Small intestine (tissue), 7 donors: ENCODE measurements around the gene ADI1. TPM values are rescaled to one million over a fixed set of nuclear protein-coding genes. Genes with fewer than 3 reads are reported as not detected.

Experiments used
- DNase-seq, 2 donors: peaks; one replicate each; pipeline versions ENCODE4 v3.0.0 to v3.0.0-alpha.2; 2013
- FAIRE-seq: peaks from 2 replicates; lab custom pipeline; 2012; peaks lifted over from hg19 to GRCh38; lab: Jason Lieb, UNC
- H3K27ac ChIP-seq, 3 donors: one replicate each; pipeline ENCODE4 v1.5.1; 2013; ENCODE audit warnings: low read length in 2 of 3, mild to moderate bottlenecking in 2 of 3, control low read depth in 1 of 3, inconsistent platforms in 1 of 3, low read depth in 1 of 3, moderate library complexity in 1 of 3
- H3K27me3 ChIP-seq, 3 donors: one replicate each; pipeline ENCODE4 v1.6.1; 2013; ENCODE audit warnings: low read length in 3 of 3, inconsistent platforms in 1 of 3; ENCODE audit not compliant: control insufficient read depth in 3 of 3, insufficient read depth in 3 of 3
- H3K36me3 ChIP-seq, 3 donors: one replicate each; pipeline ENCODE4 v1.6.1; 2013; ENCODE audit warnings: low read length in 3 of 3, inconsistent platforms in 1 of 3, low read depth in 1 of 3, mild to moderate bottlenecking in 1 of 3, moderate library complexity in 1 of 3; ENCODE audit not compliant: control insufficient read depth in 3 of 3, insufficient read depth in 2 of 3
- H3K4me1 ChIP-seq, 3 donors: one replicate each; pipeline ENCODE4 v1.6.1; 2013; ENCODE audit warnings: low read length in 2 of 3, inconsistent platforms in 1 of 3, low read depth in 1 of 3, mild to moderate bottlenecking in 1 of 3, moderate library complexity in 1 of 3; ENCODE audit not compliant: control insufficient read depth in 3 of 3, insufficient read depth in 2 of 3
- H3K4me3 ChIP-seq, 3 donors: one replicate each; pipeline ENCODE4 v1.5.1; 2013; ENCODE audit warnings: low read length in 3 of 3, control low read depth in 1 of 3, inconsistent platforms in 1 of 3, low read depth in 1 of 3, mild to moderate bottlenecking in 1 of 3, moderate library complexity in 1 of 3
- H3K9me3 ChIP-seq, 2 donors: one replicate each; pipeline ENCODE4 v1.6.1; 2013; ENCODE audit warnings: low read depth in 1 of 2, low read length in 1 of 2; ENCODE audit not compliant: control insufficient read depth in 2 of 2, insufficient read depth in 1 of 2
- WGBS, 3 donors: extraction: QIAGEN DNeasy Blood & Tissue Kit; methylation state at CpG; one replicate each; pipeline ENCODE4 v1.1.7; 2013; 5-methylcytosine and 5-hydroxymethylcytosine counted together
- polyA plus RNA-seq, 4 donors: library from polyadenylated mRNA; stranded (reverse) in 3 of 4; unstranded in 1 of 4; fragments of 200-250 nt in 3 of 4; fragments of 120-200 nt in 1 of 4; gene quantifications; one replicate each; pipeline versions ENCODE4 v1.2.1 to v1.2.3, GENCODE V29; 2013
- donor health status: healthy with polysubstance abuse.
- donor health status: control.
- donor health status: control.
- donor health status: Bipolar disorder and iron deficiency.
- donor health status: healthy.

Gene ADI1
- polyA plus RNA-seq, 4 donors, result 65.4 to 615 (median 197) TPM

- Histone ChIP-seq H3K4me3 (no peak overlapping the region), H3K27me3 (no peaks in the 10 kb centered on the region), H3K27ac (no peak overlapping the region), H3K36me3 (peaks cover 5 to 83% (median 10%) of the 10 kb centered on the region in 3 donors), H3K4me1 (no peaks in the 10 kb centered on the region), H3K9me3 (no peaks in the 10 kb centered on the region)
- WGBS, 3 donors, result 93 to 97% (median 94%) methylated on average over 28 of the region's 28 CpGs
- DNase-seq (no peak), FAIRE-seq (no peak)
Measured at GRCh38 chr2:3465328-3465727, 54.0 kb downstream of the ADI1 start.

GRCh38 chr2:3464401-3465005 is 54.8 kb downstream of the ADI1 start:
- Histone ChIP-seq H3K4me3 (no peak overlapping the region), H3K9me3 (no peaks in the 10 kb centered on the region), H3K4me1 (no peaks in the 10 kb centered on the region), H3K27me3 (no peaks in the 10 kb centered on the region), H3K36me3 (peaks cover 4 to 80% (median 10%) of the 10 kb centered on the region in 3 donors), H3K27ac (no peak overlapping the region)
- no peak for DNase-seq
- no peak for FAIRE-seq
- 96 to 98% (median 96%) methylated on average over 21 of the region's 21 CpGs for WGBS, 3 donors

DNA sequence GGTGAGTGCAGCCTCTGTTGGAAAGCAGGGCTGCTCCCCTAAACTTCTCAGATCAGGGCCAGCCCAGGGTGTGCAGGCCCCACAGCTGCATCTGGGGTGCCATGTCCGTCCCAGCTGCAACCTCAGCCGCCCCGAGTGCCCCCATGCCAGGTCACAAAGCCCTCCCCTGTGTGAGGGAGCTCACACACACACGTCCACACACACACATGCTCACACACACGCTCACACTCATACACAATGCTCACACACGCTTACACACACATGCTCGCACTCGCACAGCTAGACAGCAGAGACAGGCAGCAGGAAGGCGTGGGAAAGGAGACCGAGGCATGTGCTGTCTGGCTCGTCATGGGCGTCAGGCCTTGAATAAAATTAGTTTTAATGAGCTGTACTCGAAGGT is 55.4 kb downstream of the ADI1 start:
- H3K27me3 ChIP-seq, result no peaks in the 10 kb centered on the region
- H3K4me1 ChIP-seq, result no peaks in the 10 kb centered on the region
- DNase-seq (no peak), FAIRE-seq (no peak)
- no peak overlapping the region for H3K27ac ChIP-seq
- 94 to 97% (median 96%) methylated on average over 13 of the region's 13 CpGs for WGBS, 3 donors
- peaks cover 4 to 83% (median 7%) of the 10 kb centered on the region in 3 donors for H3K36me3 ChIP-seq
- no peak overlapping the region for H3K4me3 ChIP-seq
- H3K9me3 ChIP-seq, result no peaks in the 10 kb centered on the region

DNA sequence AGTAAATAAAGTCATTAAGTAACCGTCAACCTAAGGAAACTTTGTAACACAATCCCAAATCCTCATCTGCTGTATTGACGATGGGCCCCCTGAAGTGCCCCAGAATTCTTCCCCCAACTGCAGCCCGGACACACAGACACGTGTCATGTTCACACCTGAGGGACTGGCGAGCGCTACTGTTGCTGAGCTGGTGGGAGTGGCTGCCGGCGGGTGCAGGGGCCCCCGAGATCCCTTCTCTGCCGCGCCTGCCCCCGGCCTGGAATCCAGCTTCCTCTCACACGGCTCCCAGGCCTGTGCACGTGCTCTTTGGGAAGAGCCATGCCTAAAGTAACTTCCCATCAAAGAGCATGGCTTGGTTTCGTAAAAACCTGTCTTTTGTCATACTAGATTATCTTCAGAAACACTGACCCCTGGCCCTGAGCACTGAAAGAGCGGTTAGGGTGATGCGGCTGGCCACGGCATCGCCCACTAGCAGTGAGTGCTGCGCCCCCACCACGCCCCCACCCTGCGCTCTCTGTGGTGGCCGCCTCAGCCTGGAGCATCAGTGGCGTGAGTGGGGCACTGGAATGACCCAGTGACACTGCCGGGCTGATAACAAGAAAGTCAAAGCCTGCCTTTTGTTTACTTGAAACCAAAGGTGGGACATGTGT is 56.0 kb downstream of the ADI1 start:
- H3K36me3 ChIP-seq, result peaks cover 4 to 79% (median 7%) of the 10 kb centered on the region in 3 donors
- 88 to 94% (median 92%) methylated on average over 25 of the region's 25 CpGs for WGBS, 3 donors
- DNase-seq (no peak), FAIRE-seq (no peak)
- H3K27ac ChIP-seq, result no peak overlapping the region
- no peak overlapping the region for H3K4me3 ChIP-seq
- no peaks in the 10 kb centered on the region for H3K27me3 ChIP-seq
- H3K9me3 ChIP-seq, result no peaks in the 10 kb centered on the region
- H3K4me1 ChIP-seq, result no peaks in the 10 kb centered on the region

- no peaks in the 10 kb centered on the region for H3K27me3 ChIP-seq
- H3K27ac ChIP-seq, result no peak overlapping the region
- DNase-seq (no peak), FAIRE-seq (no peak)
- H3K4me3 ChIP-seq, result no peak overlapping the region
- no peaks in the 10 kb centered on the region for H3K9me3 ChIP-seq
- peaks cover 5 to 79% (median 9%) of the 10 kb centered on the region in 3 donors for H3K36me3 ChIP-seq
- H3K4me1 ChIP-seq, result no peaks in the 10 kb centered on the region
- 75 to 85% (median 80%) methylated on average over 10 of the region's 10 CpGs for WGBS, 3 donors
Measured at GRCh38 chr2:3462493-3463104, 56.7 kb downstream of the ADI1 start.

DNA sequence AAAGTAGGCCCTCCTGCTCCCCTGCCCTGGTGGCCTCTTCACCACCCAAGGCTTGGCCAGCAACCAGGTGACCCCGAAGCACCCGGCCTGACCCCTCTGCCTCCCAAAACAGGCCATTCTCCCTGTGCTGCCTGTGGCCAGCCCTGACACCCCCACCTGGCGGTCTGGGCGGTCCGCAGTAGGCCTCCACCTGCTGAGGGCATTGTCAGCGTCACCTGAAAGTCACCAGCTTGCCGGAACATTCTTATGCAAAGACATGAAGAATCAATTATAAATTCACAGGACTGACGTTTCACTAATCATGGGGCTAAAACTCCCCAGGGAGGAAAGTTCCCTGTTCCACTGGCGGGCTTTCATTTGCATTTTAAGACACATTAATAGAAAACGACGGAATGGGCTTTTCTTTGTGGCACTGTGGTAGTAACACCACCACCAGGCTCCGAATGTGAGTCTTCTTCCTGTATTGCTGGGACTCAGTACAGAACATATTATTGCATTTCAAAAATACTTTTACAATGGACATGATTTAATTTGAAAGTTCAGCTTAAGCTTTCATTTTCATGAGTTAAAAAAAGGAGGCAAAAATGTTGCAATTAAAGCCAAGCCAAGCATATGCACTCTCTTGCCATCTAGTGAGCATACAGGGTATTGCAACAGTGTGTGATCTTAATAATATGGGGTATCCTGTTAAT is 57.4 kb downstream of the ADI1 start:
- no peaks in the 10 kb centered on the region for H3K27me3 ChIP-seq
- DNase-seq (peak; percentile 62 to 70), FAIRE-seq (no peak)
- H3K36me3 ChIP-seq, result peaks cover 6 to 74% (median 10%) of the 10 kb centered on the region in 3 donors
- H3K4me1 ChIP-seq, result no peaks in the 10 kb centered on the region
- no peaks in the 10 kb centered on the region for H3K9me3 ChIP-seq
- H3K27ac ChIP-seq, result peak overlapping the region in 1 of 3 donors; percentile 7
- no peak overlapping the region for H3K4me3 ChIP-seq
- WGBS, 3 donors, result 59 to 76% (median 71%) methylated on average over 12 of the region's 12 CpGs

GRCh38 chr2:3460831-3461800 is 58.2 kb downstream of the ADI1 start:
- H3K36me3 ChIP-seq, result peaks cover 6 to 75% (median 7%) of the 10 kb centered on the region in 3 donors
- no peaks in the 10 kb centered on the region for H3K4me1 ChIP-seq
- no peaks in the 10 kb centered on the region for H3K9me3 ChIP-seq
- FAIRE-seq (no peak), DNase-seq (peak in 1 of 2 donors; percentile 33)
- H3K27me3 ChIP-seq, result no peaks in the 10 kb centered on the region
- H3K27ac ChIP-seq, result peak overlapping the region in 1 of 3 donors; percentile 7
- 71 to 85% (median 72%) methylated on average over 37 to 38 of the region's 38 CpGs for WGBS, 3 donors
- H3K4me3 ChIP-seq, result no peak overlapping the region
